Activated T-cell treated with anti-CD3 and anti-CD28 coated beads for 4 hours (primary cell): ENCODE measurements around the gene NOL4L.
"Not testable (repeated sequence)": the region's sequence is repeated elsewhere in the genome, so short reads cannot be mapped to it uniquely, and the experiment has no call there.

ENCODE experiments used
- DNase-seq: peaks from one replicate; pipeline ENCODE4 v3.0.0-alpha.2; 2020

The NOL4L gene

GRCh38 chr20:32466739-32467505, 118.2 kb downstream of the NOL4L start:
- no peak for DNase-seq

GRCh38 chr20:32465901-32466675, 119.0 kb downstream of the NOL4L start:
- not testable (repeated sequence) for DNase-seq

DNA sequence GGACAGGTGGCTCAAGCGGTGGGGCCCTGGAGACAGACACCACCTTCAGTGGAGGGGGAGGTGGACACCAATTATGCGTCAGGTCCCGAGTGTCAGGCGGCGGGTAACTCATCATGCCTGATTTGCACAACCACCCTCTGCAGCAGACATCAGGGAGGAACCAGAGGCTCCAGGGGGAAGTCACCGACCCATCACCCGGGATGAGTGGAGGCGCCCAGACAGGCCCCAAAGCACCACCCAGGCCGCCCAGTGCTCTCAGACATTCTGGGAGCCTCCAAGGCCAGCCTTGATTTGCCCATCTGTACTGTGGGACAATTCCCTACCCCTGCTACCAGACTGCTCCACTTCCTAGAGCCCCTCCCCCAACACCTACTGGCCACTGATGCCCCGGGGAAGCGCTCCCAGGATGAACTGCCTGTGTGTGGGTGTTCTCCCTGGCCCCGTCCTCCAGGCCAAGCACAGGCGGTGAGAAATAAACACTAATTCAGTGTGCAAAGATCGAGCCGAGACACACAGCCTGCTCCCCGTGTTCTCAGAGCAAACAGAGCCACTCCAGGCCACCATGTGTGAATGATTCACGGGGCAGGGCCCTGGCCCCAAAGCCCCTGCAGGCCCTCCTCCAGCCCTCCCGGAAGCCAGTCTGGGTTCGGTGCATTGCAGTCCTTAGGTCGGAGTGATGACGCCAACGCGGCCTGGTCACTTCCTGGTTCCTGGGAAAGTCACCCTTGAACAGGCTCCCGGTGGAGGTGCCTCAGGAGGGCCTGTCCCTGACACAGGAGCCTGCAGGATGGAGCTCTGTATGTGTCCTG, 119.8 kb downstream of the NOL4L start:
- DNase-seq: no peak

DNA sequence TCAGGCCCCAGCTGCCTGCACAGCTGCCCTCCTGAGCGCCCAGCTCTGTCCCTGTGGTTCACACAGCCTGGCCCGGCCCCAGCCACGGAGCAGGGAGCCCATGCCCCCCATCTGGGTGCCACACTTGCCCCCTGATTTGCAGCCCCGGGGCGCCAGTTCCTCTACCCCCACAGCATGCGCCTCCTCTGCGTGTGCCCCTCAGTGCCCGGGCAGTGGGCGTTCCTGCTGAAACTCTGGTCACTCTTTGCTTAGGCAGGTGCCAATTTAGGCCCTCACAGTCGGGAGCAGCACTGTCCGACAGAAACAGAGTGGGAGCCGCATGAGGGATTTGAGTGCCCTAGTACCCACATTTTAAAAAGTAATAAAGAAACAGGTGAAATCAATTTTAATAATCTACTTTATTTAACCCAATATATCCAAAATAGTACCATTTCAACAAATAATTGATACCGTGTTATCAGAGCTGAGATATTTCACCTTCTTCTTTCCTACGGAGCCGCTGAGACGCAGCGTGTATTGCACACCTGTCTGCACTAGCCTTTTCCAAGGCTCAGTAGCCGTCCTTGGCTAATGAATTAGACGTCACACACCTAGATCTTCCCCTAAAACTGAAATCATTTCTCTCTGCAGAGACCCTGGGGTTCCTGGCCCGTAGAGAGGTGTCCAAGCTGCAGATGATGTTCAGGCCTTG, 120.6 kb downstream of the NOL4L start:
- DNase-seq: no peak

GRCh38 chr20:32463642-32464400, 121.3 kb downstream of the NOL4L start:
- no peak for DNase-seq

DNA sequence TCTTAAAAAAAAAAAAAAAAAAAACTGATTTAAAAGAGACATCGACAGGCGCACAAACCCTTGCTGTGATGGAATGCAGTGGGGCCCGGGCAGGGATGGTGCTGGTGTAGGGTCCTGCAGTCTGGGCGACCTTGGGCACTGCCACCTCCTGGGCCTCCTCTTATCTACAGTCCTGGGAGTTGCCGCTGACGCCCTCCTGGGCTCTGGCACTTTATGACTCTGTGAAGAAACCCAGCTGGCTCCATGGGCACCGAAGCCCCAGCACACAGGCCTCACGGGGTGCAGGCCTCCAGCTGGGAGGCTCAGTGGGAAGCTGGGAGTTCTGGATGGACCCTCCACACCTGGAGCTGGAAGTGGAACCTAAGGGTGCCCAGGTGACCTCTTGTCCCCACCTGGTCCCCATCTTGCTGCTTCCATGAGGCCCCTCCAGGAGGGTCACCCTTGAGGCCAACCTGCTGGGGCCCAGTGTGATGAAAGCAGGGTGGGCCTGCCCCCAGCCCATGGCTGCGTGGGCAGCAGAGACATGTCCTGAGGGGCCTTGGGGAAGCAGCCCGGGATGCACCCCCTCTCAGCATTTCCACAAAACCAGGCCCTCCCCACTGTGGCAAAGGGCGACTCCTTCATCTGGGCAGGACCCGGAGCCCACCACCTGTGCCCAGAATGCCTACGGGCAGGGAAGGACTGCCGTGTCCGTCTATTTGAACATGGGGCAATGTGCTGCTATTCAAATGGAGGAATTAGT, 122.1 kb downstream of the NOL4L start:
- DNase-seq: no peak

DNA sequence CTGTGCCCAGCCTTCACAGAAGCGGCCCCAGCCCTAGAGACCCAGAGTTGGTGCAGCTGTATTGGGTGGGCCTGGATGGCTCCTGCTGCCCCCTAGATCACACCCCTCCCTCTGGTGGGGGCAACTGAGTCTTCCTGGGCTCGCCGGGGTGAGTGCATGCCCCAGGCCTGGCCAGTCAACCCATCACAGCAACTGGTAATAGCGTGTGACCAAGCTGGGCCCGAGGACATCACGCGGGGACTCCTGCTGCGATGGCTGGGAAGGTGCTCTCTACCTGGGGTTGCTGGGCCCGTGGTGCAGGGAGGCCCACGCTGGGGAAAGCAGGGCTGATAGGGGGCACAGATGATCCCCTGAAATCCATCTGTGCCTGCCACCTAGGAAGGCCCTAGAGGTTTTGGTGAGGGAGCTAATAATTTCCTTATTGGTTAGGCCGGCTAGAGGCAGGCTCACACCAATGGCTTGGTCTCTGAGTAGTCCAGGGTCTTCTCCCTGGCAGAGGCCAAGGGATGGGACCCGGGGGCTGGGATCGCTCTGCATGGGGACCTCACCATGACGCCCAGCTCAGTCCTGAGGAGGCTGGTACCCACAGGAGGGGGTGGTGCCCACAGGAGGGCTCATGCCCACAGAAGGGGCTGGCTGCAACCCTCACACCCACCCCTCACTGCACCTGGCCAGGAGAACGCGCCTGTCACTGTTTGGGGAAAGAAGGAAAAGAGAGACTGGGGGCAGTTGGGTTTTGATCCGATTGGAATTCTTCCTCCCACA, 123.1 kb downstream of the NOL4L start:
- no peak for DNase-seq

- DNase-seq: no peak
These were observed 124.3 kb downstream of the NOL4L start for GRCh38 chr20:32460683-32461320.

DNA sequence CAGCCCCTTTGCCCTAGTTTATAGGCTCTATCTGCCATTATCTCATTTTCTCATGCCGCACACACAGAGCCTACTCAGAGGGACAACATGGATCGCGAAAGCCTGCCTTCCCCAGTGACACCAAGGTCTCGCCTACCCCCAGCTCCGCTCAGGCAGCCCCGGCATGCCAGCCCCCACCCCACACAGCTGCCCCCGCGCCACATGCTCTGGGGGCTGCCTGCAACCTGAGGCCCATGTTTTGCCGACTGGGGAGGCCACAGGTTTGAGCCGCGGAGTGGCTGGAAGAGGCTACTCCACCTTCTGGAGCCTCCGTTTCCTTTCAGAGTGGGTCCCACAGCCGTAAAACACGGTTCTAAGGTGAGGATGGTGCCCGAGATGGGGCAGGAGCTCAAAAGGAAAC, 124.9 kb downstream of the NOL4L start:
- DNase-seq: no peak

- no peak for DNase-seq
These were observed 126.3 kb downstream of the NOL4L start for GRCh38 chr20:32458837-32459220.

DNA sequence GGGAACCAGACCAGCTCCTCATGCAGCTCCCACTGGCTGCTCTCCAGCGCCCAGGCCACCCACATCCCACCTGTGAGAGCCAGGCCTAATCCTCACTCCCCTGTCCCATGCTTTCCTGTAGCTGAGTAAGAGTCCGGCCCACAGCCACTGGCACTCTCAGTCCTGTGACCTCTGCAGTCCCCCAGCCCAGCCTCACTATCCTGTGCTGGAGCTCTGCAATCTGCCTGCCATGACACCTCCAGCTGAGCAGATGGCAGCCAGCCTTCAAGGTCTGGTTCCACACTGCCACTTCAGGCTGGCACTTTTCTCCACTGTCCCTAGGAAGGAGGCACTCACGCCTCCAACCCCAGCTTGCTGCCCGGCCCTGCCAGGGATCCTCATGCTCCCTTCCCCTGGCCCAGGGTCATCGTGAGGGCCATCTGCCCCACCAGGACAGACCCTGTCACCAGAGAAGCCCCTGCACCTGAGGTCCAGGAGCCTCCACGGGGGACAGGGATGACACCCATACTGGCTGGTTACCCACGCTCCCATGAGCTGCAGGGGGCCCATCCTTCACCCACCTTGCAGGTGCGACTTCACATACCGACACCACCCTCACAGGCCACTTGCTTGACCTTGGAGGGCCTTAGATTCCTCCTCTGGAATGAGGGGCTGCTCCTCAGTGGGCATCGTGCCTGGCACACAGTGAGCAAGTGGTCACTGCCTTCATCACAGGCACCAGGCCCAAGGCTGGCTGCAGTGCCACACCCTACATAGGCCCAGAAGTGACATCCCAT, 126.9 kb downstream of the NOL4L start:
- no peak for DNase-seq

DNA sequence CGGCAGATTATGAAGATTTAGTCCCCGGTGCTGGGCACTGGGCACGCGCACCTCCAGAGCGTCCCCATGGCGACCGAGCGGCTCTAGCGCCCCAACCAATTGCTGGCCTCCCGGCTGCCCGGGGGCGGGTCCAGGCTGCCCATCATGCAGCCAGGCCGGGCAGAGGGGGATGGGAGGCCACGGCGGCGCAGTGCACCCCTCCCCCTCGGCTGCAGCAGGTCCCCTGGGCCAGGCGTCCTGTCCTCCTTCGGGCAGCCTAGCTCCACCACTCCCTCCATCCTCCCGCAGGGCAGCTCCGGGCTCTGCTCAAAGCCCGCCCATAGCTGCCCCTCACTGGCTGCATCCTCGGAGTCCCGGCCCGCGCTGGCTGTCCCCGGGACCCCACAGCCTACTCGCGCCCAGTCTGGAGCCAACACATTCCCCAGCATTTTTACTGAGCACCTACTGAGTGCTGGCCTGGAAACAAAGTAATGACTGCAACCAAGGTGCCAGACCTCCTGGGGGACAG, 127.6 kb downstream of the NOL4L start:
- DNase-seq: no peak

GRCh38 chr20:32456869-32457478, 128.2 kb downstream of the NOL4L start:
- DNase-seq: no peak

DNA sequence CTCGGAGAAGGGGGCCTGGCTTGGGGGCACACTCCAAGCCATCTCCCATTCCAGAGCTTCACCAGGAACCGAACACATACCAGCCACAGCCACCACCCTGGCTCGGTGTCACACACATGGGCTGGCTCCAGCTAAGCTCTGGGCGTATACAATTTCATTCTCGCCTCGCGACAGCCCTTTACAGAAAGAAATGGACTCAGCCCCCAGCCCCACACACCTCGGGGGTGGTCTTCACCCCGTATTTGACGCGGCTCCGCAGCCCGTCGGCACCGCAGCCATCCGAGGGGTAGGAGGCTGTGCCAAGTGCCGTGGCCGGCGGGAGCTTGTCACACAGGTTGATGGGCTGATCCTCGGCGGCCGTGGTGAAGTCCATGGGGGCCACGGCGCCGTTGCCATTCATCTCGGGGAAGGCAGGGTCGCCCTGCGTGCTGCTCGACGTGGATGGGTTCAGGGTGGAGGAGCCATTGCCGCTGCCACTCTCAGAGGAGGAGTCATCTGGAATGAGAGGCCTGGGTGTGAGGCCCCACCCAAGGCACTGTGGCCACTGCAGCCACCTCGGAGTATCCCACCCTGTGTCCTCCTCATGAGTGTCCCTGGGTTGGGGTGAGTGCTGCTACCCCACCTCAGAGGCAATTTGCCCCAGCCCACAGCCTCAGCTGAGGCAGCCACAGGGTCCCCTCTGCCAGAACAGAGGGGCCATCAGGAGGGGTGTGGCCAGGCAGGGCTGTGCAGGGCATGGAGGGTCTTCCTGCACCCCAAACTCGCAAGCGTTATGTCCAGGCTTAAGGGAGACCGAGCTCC, 129.0 kb downstream of the NOL4L start:
- DNase-seq: no peak

DNA sequence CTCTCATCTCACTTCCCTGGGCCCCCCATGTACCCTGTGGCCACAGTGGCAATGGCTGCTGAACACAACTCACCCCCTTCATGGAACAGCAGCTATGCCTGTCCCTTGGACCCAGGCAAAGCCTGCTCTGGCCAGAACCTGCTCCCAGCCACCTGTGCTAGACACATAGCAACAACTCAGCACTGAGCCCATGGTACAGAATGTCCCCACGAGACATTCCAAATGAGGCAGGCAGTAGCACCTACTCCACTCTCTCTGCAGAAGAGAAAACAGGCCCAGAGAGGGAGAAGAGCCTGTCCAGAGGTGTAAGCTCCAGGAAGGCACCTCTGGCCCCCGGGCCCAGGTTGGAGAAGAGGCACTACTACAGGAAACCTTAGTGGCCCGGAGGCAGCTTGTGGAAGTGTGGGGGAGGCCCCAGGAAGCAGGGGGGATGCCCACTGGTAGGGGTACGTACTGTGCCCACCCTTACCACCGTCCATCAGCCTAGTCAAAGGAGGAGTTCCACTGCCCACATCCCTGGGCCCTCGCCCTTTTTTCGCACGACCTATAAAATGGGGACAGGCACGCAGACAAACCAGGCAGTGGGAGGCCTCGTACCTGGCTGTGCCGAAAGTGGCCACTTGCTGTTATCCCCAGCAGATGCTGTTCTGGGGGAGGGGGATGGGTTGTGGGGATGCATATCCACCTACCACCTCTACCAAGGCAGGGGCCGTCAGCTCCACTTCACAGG, 129.8 kb downstream of the NOL4L start:
- DNase-seq: no peak

GRCh38 chr20:32454164-32455145, 130.7 kb downstream of the NOL4L start:
- no peak for DNase-seq
